K562 (cell line): ENCODE measurements around the gene LPGAT1. TPM values are rescaled to one million over a fixed set of nuclear protein-coding genes. Genes with fewer than 3 reads are reported as not detected.

Experiments used
- BACH1 ChIP-seq: fragments of 200-800 bp; sonication (Bioruptor generic); IDR thresholded peaks from 2 replicates; pipeline ENCODE4 v1.6.1; 2016; ENCODE audit warnings: missing genetic modification characterization, missing compliant biosample characterization
- CCAR2 ChIP-seq: fragments of 200-400 bp; formaldehyde crosslinking; IDR thresholded peaks from 2 replicates; pipeline ENCODE4 v1.6.1; 2017; ENCODE audit warnings: mild to moderate bottlenecking, low read depth, low read length
- DDX20 ChIP-seq: fragments of 450-650 bp; IDR thresholded peaks from 2 replicates; pipeline ENCODE4 v1.6.1; 2016; ENCODE audit warnings: missing genetic modification characterization, low read depth, mild to moderate bottlenecking, missing compliant biosample characterization, moderate library complexity
- ETV1 ChIP-seq: fragments of 450-650 bp; conservative IDR thresholded peaks from 2 replicates; pipeline ENCODE4 v1.6.1; 2016; ENCODE audit warnings: missing genetic modification characterization, control low read depth, low read depth, missing compliant biosample characterization
- MCM3 ChIP-seq: fragments of 450-650 bp; IDR thresholded peaks from 2 replicates; pipeline ENCODE4 v1.6.1; 2016
- MCM7 ChIP-seq, 2 experiments: fragments of 450-650 bp; IDR thresholded peaks; 2 replicates each; pipeline ENCODE4 v1.6.1; 2016 to 2018
- MXI1 ChIP-seq: IDR thresholded peaks from 2 replicates; pipeline ENCODE4 v1.6.1; 2011; ENCODE audit warnings: low read depth, mild to moderate bottlenecking, improper control_type of control experiment, low read length
- TGIF2 ChIP-seq: sonication (generic); formaldehyde crosslinking; IDR thresholded peaks from 2 replicates; pipeline ENCODE4 v1.8.1; 2022; ENCODE audit warnings: mild to moderate bottlenecking, missing genetic modification reagents, moderate library complexity
- YY1 ChIP-seq, 3 experiments: IDR thresholded peaks; 2 replicates each; pipeline ENCODE4 v1.6.1; 2011; ENCODE audit warnings: low read length in 2 of 3, mild to moderate bottlenecking in 2 of 3, moderate library complexity in 2 of 3, borderline replicate concordance in 1 of 3, control low read depth in 1 of 3, low read depth in 1 of 3; ENCODE audit not compliant: insufficient read depth in 3 of 3, insufficient replicate concordance in 2 of 3, control insufficient read depth in 1 of 3, insufficient read length in 1 of 3; ENCODE audit errors: extremely low read depth in 1 of 3
- polyA plus RNA-seq, 8 experiments: library from polyadenylated mRNA; depleted of rRNA in 4 of 8; stranded (reverse) in 5 of 8; unstranded in 3 of 8; fragments of >200 nt; fragmentation: Nextera tagmentation in 2 of 8; fragmentation: Illumina TruSeq in 1 of 8; extraction: Ambion mirVana in 2 of 8; extraction: Trizol in 1 of 8; gene quantifications; 2 replicates each; pipeline versions ENCODE4 v1.2.1 to v1.2.3, GENCODE V29; 2011 to 2014; ENCODE audit warnings: inconsistent platforms in 1 of 8, missing spikeins in 1 of 8
- total RNA-seq, 7 experiments: library from RNA; depleted of rRNA in 6 of 7; stranded (reverse); fragments of >200 nt in 6 of 7; fragmentation: Illumina TruSeq in 2 of 7; extraction: Trizol in 2 of 7; gene quantifications; 2 replicates each; pipeline versions ENCODE4 v1.2.1 to v1.2.3, GENCODE V29; 2011 to 2021; ENCODE audit warnings: low replicate concordance in 1 of 7
- TF ChIP-seq, protein P1 (sequence below), 2 experiments: fragments of 450-650 bp; formaldehyde crosslinking in 1 of 2; IDR thresholded peaks; 2 replicates each; pipeline versions ENCODE4 v1.4.0 to v1.6.1; 2014 to 2020; ENCODE audit warnings: mild to moderate bottlenecking in 2 of 2, borderline replicate concordance in 1 of 2, low read depth in 1 of 2
- TF ChIP-seq, protein P2 (sequence below): fragments of 250-450 bp; sonication (Bioruptor Pico); IDR thresholded peaks from 2 replicates; pipeline ENCODE4 v1.5.0; 2021
- TF ChIP-seq, protein P3 (sequence below): fragments of 450-650 bp; IDR thresholded peaks from 2 replicates; pipeline ENCODE4 v1.7.1; 2018; ENCODE audit warnings: mild to moderate bottlenecking, low read depth; ENCODE audit not compliant: partially characterized antibody

LPGAT1 gene
- total and polyA plus RNA-seq, 9 of the 15 experiments (the other 6 are each of a cell fraction or from before 2014, with no cell fraction given): 5.7 to 31.4 (median 16.3) TPM

DNA sequence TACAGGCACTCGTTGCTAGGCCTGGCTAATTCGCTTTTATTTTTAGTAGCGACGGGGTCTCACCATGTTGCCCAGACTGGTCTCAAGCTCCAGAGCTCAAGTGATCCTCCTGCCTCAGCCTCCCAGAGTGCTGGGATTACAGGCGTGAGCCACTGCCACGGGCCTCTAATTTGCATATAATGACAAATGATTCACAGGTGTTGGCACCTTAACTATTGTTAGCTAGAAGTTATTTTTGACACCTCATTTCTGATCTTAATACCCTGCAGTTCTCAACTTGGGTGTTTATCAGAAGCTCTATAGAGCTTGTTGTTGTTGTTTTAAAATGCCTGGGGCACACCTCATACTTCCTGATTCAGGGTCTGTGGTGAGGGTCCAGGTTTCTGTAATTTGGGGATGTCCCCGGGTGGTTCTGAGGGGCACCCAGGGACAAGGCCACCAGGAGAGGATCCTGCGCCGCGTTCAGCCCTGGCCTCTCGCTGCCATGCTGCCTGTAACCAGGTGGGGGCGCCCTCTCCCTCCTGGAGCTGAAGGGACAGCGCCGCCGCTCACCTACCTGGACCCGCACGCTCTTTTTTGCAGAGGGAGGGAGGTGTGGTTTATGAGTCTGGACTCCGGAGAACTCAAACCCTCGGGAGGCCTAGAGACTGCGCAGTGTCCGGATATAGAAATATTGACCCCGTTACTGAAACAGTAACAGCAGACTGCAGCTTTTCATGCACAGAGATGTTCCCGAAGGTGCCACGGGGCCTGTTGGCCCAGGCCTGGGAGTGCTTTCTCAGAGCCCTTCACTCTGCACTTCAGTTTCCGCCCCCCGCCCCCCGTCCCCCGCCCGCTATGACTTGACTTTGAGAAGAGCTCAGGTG lies 132.2 kb downstream of the LPGAT1 start (continued):
- TF ChIP-seq, protein P1, sequence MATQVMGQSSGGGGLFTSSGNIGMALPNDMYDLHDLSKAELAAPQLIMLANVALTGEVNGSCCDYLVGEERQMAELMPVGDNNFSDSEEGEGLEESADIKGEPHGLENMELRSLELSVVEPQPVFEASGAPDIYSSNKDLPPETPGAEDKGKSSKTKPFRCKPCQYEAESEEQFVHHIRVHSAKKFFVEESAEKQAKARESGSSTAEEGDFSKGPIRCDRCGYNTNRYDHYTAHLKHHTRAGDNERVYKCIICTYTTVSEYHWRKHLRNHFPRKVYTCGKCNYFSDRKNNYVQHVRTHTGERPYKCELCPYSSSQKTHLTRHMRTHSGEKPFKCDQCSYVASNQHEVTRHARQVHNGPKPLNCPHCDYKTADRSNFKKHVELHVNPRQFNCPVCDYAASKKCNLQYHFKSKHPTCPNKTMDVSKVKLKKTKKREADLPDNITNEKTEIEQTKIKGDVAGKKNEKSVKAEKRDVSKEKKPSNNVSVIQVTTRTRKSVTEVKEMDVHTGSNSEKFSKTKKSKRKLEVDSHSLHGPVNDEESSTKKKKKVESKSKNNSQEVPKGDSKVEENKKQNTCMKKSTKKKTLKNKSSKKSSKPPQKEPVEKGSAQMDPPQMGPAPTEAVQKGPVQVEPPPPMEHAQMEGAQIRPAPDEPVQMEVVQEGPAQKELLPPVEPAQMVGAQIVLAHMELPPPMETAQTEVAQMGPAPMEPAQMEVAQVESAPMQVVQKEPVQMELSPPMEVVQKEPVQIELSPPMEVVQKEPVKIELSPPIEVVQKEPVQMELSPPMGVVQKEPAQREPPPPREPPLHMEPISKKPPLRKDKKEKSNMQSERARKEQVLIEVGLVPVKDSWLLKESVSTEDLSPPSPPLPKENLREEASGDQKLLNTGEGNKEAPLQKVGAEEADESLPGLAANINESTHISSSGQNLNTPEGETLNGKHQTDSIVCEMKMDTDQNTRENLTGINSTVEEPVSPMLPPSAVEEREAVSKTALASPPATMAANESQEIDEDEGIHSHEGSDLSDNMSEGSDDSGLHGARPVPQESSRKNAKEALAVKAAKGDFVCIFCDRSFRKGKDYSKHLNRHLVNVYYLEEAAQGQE (IDR thresholded peaks at IDR 0.05; ENCODE audit: borderline replicate concordance): peak; percentile 96
- TF ChIP-seq, protein P1 (CRISPR knock-in tag; IDR thresholded peaks at IDR 0.05; ENCODE audit: low read depth): peak; percentile 71; the same call in 1 of the 2 replicates
- TF ChIP-seq MCM3 (no peak), ETV1 (tag) (no peak), MXI1 (no peak), BACH1 (tag) (no peak), DDX20 (tag) (no peak), CCAR2 (no peak), TGIF2 (CRISPR knock-in tag) (no peak), YY1 (IDR thresholded peaks at IDR 0.05; ENCODE audit: borderline replicate concordance in 1 of 3, control insufficient read depth in 1 of 3, extremely low read depth in 1 of 3, insufficient read depth in 3 of 3, insufficient read length in 1 of 3, insufficient replicate concordance in 2 of 3, low read depth in 1 of 3, low read length in 2 of 3) (peak in 1 of 3 experiments; percentile 33), MCM7 (IDR thresholded peaks at IDR 0.05) (no peak)
- TF ChIP-seq, protein P2, sequence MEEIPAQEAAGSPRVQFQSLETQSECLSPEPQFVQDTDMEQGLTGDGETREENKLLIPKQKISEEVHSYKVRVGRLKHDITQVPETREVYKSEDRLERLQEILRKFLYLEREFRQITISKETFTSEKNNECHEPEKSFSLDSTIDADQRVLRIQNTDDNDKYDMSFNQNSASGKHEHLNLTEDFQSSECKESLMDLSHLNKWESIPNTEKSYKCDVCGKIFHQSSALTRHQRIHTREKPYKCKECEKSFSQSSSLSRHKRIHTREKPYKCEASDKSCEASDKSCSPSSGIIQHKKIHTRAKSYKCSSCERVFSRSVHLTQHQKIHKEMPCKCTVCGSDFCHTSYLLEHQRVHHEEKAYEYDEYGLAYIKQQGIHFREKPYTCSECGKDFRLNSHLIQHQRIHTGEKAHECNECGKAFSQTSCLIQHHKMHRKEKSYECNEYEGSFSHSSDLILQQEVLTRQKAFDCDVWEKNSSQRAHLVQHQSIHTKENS: no peak
- TF ChIP-seq, protein P3, sequence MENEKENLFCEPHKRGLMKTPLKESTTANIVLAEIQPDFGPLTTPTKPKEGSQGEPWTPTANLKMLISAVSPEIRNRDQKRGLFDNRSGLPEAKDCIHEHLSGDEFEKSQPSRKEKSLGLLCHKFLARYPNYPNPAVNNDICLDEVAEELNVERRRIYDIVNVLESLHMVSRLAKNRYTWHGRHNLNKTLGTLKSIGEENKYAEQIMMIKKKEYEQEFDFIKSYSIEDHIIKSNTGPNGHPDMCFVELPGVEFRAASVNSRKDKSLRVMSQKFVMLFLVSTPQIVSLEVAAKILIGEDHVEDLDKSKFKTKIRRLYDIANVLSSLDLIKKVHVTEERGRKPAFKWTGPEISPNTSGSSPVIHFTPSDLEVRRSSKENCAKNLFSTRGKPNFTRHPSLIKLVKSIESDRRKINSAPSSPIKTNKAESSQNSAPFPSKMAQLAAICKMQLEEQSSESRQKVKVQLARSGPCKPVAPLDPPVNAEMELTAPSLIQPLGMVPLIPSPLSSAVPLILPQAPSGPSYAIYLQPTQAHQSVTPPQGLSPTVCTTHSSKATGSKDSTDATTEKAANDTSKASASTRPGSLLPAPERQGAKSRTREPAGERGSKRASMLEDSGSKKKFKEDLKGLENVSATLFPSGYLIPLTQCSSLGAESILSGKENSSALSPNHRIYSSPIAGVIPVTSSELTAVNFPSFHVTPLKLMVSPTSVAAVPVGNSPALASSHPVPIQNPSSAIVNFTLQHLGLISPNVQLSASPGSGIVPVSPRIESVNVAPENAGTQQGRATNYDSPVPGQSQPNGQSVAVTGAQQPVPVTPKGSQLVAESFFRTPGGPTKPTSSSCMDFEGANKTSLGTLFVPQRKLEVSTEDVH: no peak
